HG02943 (cell line): ENCODE results near the gene INTS7.
A peak's percentile ranks its signal among the peaks of the same experiment; 100 is the strongest.
"Not testable (repeated sequence)": the region's sequence is repeated elsewhere in the genome, so short reads cannot be mapped to it uniquely, and the experiment has no call there.

Experiments
- ATAC-seq: cut with Tn5 transposase; IDR thresholded peaks from one replicate; pipeline ENCODE4 v1.9.1; 2021; ENCODE audit warnings: mild to moderate bottlenecking, low read depth, moderate library complexity; ENCODE audit not compliant: unreplicated experiment

Gene INTS7

DNA sequence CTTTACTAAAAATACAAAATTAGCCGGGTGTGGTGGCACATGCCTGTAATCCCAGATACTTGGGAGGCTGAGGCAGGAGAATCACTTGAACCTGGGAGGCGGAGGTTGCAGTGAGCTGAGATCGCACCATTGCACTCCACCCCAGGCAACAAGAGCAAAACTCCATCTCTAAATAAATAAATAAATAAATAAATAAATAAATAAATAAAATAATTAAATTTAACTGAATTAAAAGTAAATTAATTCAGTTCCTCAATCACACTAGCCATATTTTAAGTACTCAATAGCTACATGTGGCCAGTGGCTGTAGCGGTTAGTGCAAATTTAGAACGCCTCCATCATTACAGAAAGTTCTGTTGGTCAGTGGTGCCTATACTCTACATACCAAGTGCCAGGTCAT is 97.9 kb downstream of the INTS7 start:
- ATAC-seq, result not testable (repeated sequence)

DNA sequence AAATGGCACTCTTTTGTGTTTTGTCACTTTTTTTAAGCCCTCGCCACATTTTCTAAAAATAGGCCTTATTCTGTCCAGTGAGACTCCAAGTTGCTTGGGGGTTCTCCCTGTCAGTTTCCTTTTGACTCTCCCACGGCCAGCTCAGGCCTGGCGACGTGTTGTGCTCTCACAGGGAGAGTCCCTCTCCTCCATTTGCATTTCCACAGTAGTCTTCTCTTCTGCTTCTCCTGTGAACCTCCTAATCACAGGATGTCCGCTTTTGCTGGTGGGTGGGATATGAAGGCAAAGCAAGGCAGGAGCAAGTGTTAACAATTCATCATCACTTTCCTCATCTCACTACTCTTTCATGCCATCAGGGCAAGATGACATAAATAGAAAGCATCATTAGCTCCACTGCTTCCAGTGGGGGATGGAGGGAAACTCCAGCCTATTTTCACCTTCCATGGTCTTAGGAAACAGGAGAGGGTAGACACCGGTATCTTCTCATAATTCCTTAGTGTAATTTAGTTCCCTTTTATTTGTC is 99.8 kb downstream of the INTS7 start:
- peak; percentile 56 for ATAC-seq

DNA sequence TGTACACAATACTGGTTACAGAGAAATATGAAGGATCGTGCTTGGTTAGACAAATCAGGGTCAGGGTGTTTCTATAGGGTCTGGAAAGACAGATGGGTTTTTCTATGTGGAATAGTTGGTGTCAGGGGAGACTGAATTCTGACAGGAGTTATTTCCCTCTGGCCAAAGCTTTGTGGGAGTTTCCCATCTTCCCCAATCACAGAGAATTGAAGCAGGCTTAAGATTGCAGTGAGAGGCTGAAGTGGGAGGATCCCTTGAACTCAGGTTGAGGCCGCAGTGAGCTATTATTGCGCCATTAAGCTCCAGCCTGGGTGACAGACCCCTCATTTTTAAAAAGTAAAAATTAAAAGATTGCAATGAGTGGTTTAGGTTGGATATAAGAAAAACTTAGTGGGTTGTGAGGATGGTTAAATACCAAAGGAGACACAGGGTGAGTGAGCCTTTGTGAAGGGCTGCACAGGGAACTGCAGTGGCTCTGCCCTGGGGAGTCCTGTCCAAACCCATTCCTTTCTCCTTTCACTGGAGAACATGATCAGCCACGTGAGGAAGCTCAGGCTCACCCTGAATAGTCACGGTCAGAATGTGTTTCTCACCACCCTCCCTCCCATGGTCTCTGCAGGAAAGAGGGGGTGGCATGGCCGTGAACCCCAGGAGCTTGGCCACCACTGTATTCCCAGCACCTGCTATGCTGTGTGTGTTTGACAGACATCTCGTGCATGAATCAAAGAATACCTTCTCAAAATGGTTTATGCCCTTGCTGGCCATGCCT is 101.2 kb downstream of the INTS7 start:
- no peak for ATAC-seq

GRCh38 chr1:211932933-211933254 is 102.5 kb downstream of the INTS7 start:
- ATAC-seq, result no peak

- ATAC-seq, result no peak
Measured at GRCh38 chr1:211932231-211932932, 103.0 kb downstream of the INTS7 start.

GRCh38 chr1:211929683-211930082 is 105.7 kb downstream of the INTS7 start:
- no peak for ATAC-seq

- ATAC-seq, result no peak
Measured at GRCh38 chr1:211928993-211929637, 106.2 kb downstream of the INTS7 start.

DNA sequence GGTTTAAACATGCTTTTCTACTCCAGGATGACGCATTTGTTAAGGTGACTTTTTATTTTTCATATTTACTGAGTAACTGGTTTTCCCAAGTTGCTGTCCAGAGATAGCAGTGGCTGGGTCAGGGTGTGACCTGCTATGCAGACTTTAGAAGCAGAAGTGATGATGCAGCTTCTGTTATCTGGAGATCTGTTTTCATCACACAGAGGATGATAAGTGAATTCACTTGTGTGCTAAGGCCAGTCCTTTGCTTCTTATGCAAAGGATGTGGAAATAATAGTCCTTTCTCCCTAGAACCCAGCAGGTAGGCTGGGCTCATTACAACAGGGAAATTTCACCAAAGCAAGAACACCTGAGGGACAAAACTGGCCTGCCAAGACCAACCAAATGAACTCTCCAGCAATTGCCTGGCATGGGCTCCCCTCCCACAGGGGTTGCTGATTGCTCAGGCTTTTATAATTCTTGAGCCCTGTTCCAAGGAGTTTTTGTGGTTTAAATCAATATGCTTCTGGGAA is 107.0 kb downstream of the INTS7 start:
- ATAC-seq, result no peak

DNA sequence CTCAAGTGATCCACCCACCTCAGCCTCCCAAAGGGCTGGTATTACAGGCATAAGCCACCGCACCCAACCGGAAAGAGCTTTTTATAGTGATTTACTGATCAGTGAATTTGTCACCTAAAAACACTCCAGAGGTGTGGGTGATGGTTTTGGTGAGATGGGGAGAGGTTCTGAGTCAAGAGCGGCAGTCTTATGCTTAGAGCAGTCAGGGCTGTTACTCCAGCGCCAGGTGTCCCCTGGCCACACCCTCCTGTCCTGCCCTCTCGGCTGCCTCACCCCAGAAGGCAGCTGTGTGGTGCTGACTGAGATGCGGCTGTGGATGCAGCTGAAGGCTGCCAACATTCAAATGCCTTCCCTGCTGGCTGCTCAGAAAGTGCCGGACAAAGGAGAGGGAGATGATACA is 110.3 kb downstream of the INTS7 start:
- no peak for ATAC-seq

DNA sequence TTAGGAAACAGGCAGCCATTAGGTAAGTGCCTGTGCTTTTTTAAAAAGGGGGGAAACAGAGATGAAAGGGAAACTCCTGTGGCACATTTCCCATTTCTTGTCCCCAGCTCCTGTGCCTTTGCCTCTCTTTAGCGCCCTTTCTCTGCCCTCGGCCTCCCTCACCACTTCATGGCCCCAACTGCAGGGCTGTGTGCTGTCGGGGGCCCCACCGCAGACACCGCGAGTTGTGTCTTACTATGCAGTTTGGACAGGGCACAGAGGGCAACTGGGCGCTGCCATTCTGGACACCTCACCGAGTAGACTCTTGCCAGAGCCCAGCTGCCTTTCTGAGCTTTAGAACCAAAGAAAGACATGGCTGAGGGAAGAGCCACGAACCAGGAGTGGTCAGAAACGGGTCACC is 111.1 kb downstream of the INTS7 start:
- no peak for ATAC-seq

DNA sequence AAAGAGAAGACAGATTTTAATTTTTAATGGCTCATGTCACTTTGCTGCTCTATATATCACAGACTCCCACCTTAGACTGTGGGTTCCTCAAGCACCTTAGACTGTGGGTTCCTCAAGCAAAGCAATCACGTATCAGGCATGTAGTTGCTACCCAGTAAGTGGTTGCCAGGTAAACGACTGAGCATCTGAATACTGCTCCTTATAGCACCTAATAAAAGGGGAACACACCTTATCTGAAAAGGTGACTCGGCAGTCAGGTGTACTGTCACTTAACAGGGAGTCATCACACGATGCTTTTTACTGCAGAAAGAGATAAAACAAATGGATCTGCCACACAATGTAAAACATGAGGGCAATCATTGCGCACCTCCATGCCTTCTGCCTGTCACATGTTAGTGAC is 112.3 kb downstream of the INTS7 start:
- ATAC-seq, result no peak

GRCh38 chr1:211921579-211922095 is 113.7 kb downstream of the INTS7 start:
- ATAC-seq, result no peak

- no peak for ATAC-seq
Measured at GRCh38 chr1:211920602-211921226, 114.6 kb downstream of the INTS7 start.

DNA sequence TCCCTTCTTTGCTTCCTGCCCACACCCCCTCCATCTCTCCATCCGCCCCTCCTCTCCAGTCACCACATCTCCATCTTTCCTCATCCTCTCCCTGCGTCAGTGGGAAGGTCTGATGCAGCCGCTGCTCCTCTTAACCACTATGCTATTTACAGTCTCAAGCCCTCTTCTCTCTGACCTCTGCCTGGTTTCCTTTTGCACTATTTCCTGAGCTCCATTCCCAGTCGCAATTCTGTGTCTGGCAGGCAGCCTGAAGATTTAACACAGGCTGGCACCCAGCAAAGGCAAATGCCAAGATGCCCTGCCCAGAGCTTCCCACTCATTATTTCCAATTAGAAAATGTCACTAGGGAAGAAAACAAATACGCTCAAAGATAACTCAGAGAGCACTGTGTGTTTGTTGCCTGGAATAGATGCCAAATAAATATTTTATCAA is 115.2 kb downstream of the INTS7 start:
- ATAC-seq, result no peak

DNA sequence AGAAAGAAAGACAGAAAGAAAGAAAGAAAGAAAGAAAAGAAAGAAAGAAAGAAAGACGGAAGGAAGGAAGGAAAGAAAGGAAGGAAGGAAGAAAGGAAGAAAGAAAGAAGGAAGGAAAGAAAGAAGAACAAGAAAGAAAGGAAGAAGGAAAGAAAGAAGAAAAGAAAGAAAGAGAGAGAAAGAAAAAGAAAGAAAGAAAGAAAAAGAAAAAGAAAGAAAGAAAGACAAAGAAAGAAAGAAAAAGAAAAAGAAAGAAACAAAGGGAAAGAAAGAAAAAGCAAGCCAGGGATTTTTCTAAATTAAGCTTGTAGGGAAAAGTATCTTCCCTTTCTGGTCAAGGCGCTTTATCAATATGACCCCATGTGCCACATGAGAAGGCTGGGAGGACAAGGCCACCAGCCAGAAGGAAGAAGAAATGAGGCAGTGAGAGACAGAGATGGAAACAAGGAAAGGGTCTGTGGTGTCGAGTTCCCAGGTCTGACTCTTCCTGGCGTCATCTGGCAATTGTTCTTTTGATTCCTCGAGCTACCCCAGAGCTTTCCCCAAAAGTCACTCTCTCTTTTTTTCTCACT is 116.4 kb downstream of the INTS7 start:
- ATAC-seq, result no peak

DNA sequence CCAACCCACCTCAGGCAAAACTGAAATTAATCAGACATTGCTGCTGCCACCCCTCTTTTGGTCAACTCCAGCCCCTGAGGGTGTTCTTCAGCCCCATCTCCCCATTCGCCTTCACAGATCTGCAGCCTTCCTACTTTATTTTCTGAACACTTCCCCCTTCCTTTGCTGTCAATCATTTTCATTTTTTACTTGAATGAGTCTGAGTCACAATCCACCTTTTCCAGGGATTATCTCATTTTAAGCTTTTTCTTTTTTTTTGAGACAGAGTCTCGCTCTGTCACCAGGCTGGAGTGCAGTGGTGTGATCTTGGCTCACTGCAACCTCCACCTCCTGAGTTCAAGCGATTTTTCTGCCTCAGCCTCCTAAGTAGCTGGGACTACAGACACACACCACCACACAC is 118.9 kb downstream of the INTS7 start:
- ATAC-seq, result not testable (repeated sequence)

GRCh38 chr1:211915924-211916323 is 119.4 kb downstream of the INTS7 start:
- no peak for ATAC-seq

DNA sequence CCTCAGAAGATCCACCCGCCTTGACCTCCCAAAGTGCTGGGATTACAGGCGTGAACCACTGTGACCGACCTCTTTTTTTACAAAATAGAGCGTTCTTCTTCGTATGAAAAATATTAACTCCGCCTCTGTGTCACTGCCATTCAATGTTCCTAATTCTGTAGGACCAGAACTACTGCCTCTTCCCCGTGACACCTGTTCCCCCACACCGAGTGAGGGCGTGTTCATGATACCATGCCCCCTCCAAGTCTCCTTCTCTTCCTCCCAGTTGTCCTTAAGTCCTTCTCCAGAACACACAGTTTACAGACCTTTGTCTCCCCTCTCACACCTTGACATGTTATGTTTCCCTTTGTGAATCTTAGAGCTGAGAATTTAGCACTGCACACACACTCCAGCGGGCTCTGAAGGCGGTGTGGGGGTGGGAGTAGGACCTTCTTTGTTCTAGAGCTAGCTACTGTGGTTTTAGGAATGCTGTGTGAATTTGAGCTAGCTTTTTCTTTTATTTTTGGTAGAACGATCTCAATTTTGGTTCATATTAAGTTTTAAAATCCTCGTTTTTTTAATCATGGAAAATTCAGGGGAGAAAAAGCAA is 122.4 kb downstream of the INTS7 start:
- no peak for ATAC-seq

GRCh38 chr1:211912038-211912437 is 123.3 kb downstream of the INTS7 start:
- no peak for ATAC-seq
